Effector memory CD8-positive, alpha-beta T cell (primary cell): ENCODE measurements around the gene USP28.
A peak's percentile ranks its signal among the peaks of the same experiment; 100 is the strongest.

Experiments
- ATAC-seq: fragments of 150-1000 bp; cut with Tn5 transposase; replicated peaks from 2 replicates; pipeline ENCODE4 v1.10.0; 2021; ENCODE audit warnings: mild to moderate bottlenecking, moderate library complexity
- DNase-seq, 3 experiments: peaks; one replicate each; pipeline ENCODE4 v3.0.0; 2021
- H3K27ac Mint-ChIP-seq, 2 donors: one replicate each; pipeline ENCODE4 v1.8.0; 2022; ENCODE audit warnings: mild to moderate bottlenecking in 2 of 2, mixed read lengths in 2 of 2, moderate library complexity in 2 of 2
- H3K27me3 Mint-ChIP-seq, 2 donors: one replicate each; pipeline ENCODE4 v1.8.0; 2022; ENCODE audit warnings: mixed read lengths in 2 of 2
- H3K36me3 Mint-ChIP-seq: one replicate; pipeline ENCODE4 v1.8.0; 2022; ENCODE audit warnings: mild to moderate bottlenecking, moderate library complexity, mixed read lengths; ENCODE audit not compliant: insufficient read depth
- H3K4me1 Mint-ChIP-seq, 2 donors: one replicate each; pipeline ENCODE4 v1.8.0; 2022; ENCODE audit warnings: low read depth in 2 of 2, mixed read lengths in 2 of 2
- H3K4me3 Mint-ChIP-seq, 2 donors: one replicate each; pipeline ENCODE4 v1.8.0; 2022; ENCODE audit warnings: mild to moderate bottlenecking in 2 of 2, mixed read lengths in 2 of 2, moderate library complexity in 2 of 2
- H3K9me3 Mint-ChIP-seq, 2 donors: one replicate each; pipeline ENCODE4 v1.8.0; 2022; ENCODE audit warnings: mixed read lengths in 2 of 2

Gene USP28

DNA sequence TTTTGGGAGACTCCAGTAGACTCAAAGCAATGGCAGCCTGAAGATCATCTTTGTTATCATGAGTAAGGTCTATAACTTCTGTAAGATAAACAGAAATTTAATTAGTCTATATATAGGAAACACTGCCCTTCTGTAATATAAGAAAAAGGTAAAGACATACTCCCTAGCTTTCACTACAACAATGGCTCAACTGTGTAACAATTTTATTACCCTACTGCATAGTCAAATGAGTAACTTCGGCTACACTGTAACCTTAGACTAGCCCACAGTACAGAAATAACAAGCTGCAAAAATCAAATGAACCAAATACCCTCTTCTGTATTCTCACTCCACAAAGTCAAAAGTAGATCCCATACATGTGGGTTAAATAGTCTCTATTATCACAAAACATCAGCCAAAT, 33.7 kb downstream of the USP28 start:
- peak overlapping the region; percentile 11 to 67 for H3K4me3 Mint-ChIP-seq
- peaks cover 5 to 27% of the 10 kb centered on the region in 2 donors for H3K4me1 Mint-ChIP-seq
- H3K36me3 Mint-ChIP-seq, result peaks cover 34% of the 10 kb centered on the region
- H3K27ac Mint-ChIP-seq, result peak overlapping the region; percentile 70 to 87
- no peaks in the 10 kb centered on the region for H3K9me3 Mint-ChIP-seq
- ATAC-seq (no peak), DNase-seq (no peak)
- H3K27me3 Mint-ChIP-seq, result no peaks in the 10 kb centered on the region

DNA sequence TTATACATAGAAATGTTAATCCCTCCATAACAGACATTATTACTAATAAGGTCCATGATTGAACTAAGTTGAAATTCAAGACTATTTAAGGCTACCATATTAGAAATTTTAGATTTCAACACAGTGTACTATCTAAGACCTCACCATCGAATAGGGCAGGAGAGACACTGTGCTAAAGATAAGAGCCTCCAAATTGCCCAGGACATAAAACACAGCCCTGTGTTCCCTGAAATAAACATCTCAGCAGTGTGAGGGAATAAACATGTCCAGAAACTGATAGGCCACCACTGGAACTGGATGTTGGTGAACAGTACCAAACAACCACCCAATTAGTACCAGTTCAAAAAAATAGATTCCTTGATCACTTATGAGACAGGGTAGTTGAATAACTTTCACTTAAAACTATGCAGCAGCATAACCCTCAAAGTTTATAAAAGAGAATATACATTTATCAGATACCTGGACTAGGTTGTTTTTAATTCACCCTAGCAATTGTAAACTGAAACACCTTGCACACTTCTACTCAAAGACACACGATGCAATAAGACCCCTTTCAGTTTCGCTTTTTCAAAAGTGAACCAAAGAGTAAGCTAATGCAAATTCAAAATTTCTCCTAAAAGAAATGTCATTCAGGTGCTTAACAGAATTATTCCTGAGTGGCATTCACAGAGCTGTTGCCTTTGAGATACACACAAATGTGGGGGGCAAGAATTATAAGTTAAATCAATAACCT, 34.3 kb downstream of the USP28 start:
- Mint-ChIP-seq H3K4me1 (peaks cover 4 to 24% of the 10 kb centered on the region in 2 donors), H3K36me3 (peaks cover 31% of the 10 kb centered on the region), H3K9me3 (no peaks in the 10 kb centered on the region), H3K27ac (peak overlapping the region; percentile 70 to 87), H3K4me3 (peak overlapping the region; percentile 11 to 67), H3K27me3 (no peaks in the 10 kb centered on the region)
- DNase-seq (no peak), ATAC-seq (peak; percentile 49)

DNA sequence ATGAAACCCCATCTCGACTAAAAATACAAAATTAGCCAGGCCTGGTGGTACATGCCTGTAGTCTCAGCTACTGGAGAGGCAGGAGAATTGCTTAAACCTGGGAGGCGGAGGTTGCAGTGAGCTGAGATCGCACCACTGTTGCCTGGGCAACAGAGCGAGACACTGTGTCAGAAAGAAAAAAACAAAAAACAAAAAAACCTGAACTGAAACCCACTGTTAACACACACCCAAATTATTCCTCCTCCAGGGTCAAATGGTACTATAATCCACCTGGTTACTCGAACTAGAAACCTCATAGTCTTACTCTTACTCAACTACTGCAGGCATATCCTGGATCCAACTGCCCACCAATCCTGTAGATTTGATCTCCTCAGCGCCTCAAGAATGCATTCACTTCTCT, 35.5 kb downstream of the USP28 start:
- peaks cover 6 to 20% of the 10 kb centered on the region in 2 donors for H3K4me1 Mint-ChIP-seq
- no peaks in the 10 kb centered on the region for H3K27me3 Mint-ChIP-seq
- H3K9me3 Mint-ChIP-seq, result no peaks in the 10 kb centered on the region
- no peak for DNase-seq
- H3K27ac Mint-ChIP-seq, result no peak overlapping the region
- H3K4me3 Mint-ChIP-seq, result no peak overlapping the region
- ATAC-seq, result peak; percentile 39
- peaks cover 37% of the 10 kb centered on the region for H3K36me3 Mint-ChIP-seq

DNA sequence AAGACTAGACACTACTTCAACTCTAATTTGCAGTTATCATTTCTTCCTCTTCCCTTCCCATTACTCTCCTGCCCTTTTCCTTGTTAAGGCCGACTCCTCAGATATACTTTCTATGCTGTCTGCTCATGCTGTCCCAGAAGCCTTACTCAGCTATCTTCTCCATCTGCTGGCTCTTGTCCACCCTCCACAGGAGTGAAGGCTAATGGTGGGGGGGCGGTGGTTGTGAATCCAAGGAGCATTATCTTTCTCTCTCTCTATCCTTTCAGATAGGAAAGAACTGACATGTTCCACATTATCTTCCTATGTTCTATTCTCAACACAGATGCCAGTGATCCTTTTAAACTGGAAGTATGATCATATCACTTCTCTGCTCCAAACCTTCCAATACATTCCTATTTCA, 37.4 kb downstream of the USP28 start:
- no peak for ATAC-seq

DNA sequence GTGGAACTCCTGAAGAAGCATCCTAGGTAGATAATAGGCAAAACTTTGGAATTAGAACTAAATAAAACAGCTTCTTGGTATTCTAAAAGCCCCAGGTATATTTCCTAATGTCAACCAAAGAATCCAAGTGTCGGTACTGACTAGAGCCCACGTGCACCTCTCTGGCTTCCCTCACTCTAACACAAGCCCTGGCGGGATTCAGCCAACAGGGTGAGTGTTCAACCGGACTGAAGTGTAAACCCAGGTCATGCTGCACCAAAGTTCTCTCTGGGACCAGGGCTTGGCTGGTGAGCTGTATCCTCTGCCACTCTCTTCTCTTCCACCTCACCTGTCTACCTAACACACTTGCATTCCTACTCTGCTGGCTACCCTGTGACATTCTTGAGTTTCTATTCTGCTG, 40.1 kb downstream of the USP28 start:
- H3K4me1 Mint-ChIP-seq, result peaks cover 5 to 13% of the 10 kb centered on the region in 2 donors
- no peaks in the 10 kb centered on the region for H3K9me3 Mint-ChIP-seq
- no peak overlapping the region for H3K27ac Mint-ChIP-seq
- H3K4me3 Mint-ChIP-seq, result no peak overlapping the region
- ATAC-seq (no peak), DNase-seq (no peak)
- no peaks in the 10 kb centered on the region for H3K27me3 Mint-ChIP-seq
- H3K36me3 Mint-ChIP-seq, result peaks cover 36% of the 10 kb centered on the region

More for the DNA sequence above, 37.4 kb downstream of the USP28 start:
- no peak for DNase-seq
- H3K4me3 Mint-ChIP-seq, result no peak overlapping the region
- peaks cover 6 to 16% of the 10 kb centered on the region in 2 donors for H3K4me1 Mint-ChIP-seq
- peaks cover 28% of the 10 kb centered on the region for H3K36me3 Mint-ChIP-seq
- H3K9me3 Mint-ChIP-seq, result no peaks in the 10 kb centered on the region
- no peak overlapping the region for H3K27ac Mint-ChIP-seq
- H3K27me3 Mint-ChIP-seq, result no peaks in the 10 kb centered on the region

DNA sequence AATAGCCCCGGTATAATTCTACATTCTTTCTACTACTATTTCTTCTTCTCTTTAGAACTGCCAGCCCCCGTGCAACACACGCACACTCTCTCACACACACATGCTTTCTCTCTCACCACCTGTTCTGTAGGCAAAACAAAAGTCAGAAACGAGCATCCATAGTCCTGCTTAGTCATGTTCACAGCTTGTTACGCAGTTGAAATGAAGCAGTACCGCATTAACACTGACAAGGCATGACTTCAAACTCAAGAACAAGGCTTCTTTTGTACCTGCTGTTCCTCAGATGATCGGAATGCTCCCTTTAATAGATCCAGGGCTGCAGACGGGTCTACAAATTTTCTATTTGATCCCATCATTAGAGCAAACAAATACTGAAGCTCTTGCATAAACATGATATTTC, 42.2 kb downstream of the USP28 start:
- no peak for DNase-seq
- H3K27me3 Mint-ChIP-seq, result no peaks in the 10 kb centered on the region
- H3K4me1 Mint-ChIP-seq, result peaks cover 5 to 9% of the 10 kb centered on the region in 2 donors
- peaks cover 36% of the 10 kb centered on the region for H3K36me3 Mint-ChIP-seq
- H3K27ac Mint-ChIP-seq, result peak overlapping the region in 1 of 2 donors; percentile 41
- H3K9me3 Mint-ChIP-seq, result no peaks in the 10 kb centered on the region
- H3K4me3 Mint-ChIP-seq, result no peak overlapping the region
- no peak for ATAC-seq

DNA sequence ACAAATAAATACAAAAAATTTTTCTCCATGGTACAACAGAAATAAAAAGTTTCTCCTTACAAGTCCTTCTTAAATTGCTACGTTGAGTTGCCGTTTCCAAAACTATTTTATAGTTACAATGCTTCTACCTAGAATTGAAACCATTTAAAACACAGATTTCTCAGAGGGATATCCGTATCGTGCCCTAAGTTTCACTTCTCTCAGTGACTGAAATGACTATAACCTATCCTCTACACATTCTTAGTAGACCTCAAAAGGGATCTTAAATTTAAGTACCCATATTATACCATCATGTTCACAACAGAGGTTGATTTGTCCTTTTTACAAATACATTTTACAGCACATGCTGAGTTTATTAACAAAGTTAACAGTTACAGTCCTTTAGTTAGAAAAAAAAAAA, 44.1 kb downstream of the USP28 start:
- ATAC-seq (no peak), DNase-seq (no peak)
- H3K36me3 Mint-ChIP-seq, result peaks cover 52% of the 10 kb centered on the region
- H3K4me1 Mint-ChIP-seq, result peaks cover 5 to 9% of the 10 kb centered on the region in 2 donors
- peak overlapping the region; percentile 20 to 77 for H3K27ac Mint-ChIP-seq
- no peaks in the 10 kb centered on the region for H3K9me3 Mint-ChIP-seq
- no peak overlapping the region for H3K4me3 Mint-ChIP-seq
- no peaks in the 10 kb centered on the region for H3K27me3 Mint-ChIP-seq

DNA sequence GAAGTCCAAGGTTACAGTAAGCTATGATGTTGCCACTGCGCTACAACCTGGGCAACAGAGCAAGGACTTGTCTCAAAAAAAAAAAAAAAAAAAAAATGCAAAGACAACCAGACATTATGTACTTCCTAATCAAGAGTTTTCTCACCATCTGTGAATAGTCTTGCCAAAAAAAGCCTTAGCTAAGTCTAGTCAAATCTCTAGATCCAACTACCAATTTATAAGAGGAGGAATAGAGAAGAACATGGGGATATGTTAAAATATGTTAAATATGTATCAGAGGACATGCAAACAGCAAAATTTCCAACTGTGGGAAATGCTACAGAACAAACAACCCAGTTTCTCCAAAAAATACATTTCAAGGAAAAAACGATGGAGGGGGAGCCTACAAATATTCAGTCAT, 45.6 kb downstream of the USP28 start:
- peaks cover 60% of the 10 kb centered on the region for H3K36me3 Mint-ChIP-seq
- ATAC-seq, result no peak

DNA sequence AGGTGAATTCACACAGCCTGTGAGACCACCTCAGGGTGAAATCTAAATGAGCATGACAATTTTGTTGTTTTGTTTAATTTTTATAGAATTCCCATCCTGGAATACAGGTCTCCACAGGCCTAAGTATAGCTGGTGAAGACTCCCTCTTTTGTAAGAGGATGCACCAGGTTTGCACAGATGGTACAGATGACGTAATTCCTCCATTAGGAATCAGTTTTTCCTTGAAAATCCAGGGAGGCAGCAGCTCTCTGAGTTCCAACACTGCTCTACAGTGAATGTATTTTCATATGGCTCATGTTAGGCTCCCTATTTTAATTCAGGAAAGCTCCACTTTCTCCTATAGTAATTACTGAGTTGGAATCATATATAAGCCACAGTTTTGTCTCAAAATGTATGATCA, 47.2 kb downstream of the USP28 start:
- no peaks in the 10 kb centered on the region for H3K9me3 Mint-ChIP-seq
- peaks cover 69% of the 10 kb centered on the region for H3K36me3 Mint-ChIP-seq
- H3K4me3 Mint-ChIP-seq, result no peak overlapping the region
- no peak overlapping the region for H3K27ac Mint-ChIP-seq
- no peaks in the 10 kb centered on the region for H3K27me3 Mint-ChIP-seq
- H3K4me1 Mint-ChIP-seq, result peaks cover 3 to 12% of the 10 kb centered on the region in 2 donors
- DNase-seq (no peak), ATAC-seq (no peak)

More for the DNA sequence above, 45.6 kb downstream of the USP28 start:
- Mint-ChIP-seq H3K27me3 (no peaks in the 10 kb centered on the region), H3K4me3 (no peak overlapping the region), H3K9me3 (no peaks in the 10 kb centered on the region), H3K27ac (peak overlapping the region in 1 of 2 donors; percentile 77), H3K4me1 (peaks cover 3 to 12% of the 10 kb centered on the region in 2 donors)
- DNase-seq, result no peak

DNA sequence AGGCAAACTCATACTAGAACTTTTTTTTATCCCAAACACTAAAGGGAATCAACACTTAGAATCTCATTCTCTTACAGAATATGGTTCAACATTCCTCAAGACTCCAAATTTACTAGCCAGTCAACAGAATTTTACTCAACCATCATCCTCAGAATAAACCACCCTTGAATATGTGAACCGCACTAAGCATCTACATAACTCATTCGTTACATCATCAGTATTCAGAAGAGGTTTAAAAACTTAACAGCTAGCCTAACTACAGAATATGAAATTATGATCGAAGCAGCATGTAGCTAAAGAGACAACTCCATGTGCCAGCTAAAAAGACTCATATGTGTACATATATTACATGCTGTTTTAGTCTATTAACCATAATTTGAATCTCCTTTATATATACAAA, 47.9 kb downstream of the USP28 start:
- ATAC-seq (no peak), DNase-seq (no peak)
- peaks cover 5 to 12% of the 10 kb centered on the region in 2 donors for H3K4me1 Mint-ChIP-seq
- H3K4me3 Mint-ChIP-seq, result no peak overlapping the region
- H3K27me3 Mint-ChIP-seq, result no peaks in the 10 kb centered on the region
- H3K27ac Mint-ChIP-seq, result no peak overlapping the region
- no peaks in the 10 kb centered on the region for H3K9me3 Mint-ChIP-seq
- H3K36me3 Mint-ChIP-seq, result peaks cover 71% of the 10 kb centered on the region

DNA sequence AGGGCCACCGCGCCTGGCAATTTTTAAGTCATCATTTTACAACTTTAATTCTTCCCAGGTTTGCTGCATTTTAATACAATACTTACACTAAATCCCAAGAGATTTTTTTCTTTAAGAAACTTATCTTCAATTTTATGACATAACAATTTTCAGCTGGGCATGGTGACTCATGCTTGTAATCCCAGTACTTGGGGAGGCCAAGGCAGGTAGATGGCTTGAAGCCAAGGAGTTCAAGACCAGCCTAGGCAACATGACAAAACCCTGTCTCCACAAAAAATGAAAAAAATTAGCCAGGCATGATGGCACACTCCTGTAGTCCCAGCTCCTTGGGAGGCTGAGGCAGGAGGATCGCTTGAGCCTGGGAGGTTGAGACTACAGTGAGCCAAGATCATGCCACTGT, 56.9 kb downstream of the USP28 start:
- H3K4me1 Mint-ChIP-seq, result peaks cover 0 to 2% of the 10 kb centered on the region in 2 donors
- DNase-seq, result no peak

DNA sequence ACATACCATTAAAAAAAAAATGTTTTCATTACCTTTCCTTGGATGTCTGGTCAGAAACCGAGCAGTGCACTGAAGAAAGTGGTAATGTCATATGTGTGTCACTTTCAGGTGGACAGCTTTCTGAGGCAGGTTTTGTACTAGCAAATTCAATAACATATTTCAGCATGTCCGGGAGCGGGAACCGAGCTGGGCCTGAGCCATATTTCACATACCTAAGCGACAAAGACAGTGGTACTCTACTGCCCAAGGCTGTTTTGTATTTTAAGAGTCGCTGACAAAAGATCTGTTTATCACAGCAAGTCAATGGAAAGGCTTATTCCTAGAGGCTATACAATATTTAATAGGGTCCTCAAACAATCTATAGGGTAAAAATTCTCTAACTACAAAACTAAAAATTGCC, 57.7 kb downstream of the USP28 start:
- Mint-ChIP-seq H3K27me3 (no peaks in the 10 kb centered on the region), H3K4me3 (no peak overlapping the region), H3K36me3 (peaks cover 47% of the 10 kb centered on the region), H3K27ac (no peak overlapping the region), H3K4me1 (peaks cover 0 to under 1% of the 10 kb centered on the region in 2 donors), H3K9me3 (no peaks in the 10 kb centered on the region)
- DNase-seq (no peak), ATAC-seq (no peak)

More for the DNA sequence above, 56.9 kb downstream of the USP28 start:
- no peak for ATAC-seq
- Mint-ChIP-seq H3K36me3 (peaks cover 45% of the 10 kb centered on the region), H3K4me3 (no peak overlapping the region), H3K27me3 (no peaks in the 10 kb centered on the region), H3K9me3 (no peaks in the 10 kb centered on the region), H3K27ac (no peak overlapping the region)

DNA sequence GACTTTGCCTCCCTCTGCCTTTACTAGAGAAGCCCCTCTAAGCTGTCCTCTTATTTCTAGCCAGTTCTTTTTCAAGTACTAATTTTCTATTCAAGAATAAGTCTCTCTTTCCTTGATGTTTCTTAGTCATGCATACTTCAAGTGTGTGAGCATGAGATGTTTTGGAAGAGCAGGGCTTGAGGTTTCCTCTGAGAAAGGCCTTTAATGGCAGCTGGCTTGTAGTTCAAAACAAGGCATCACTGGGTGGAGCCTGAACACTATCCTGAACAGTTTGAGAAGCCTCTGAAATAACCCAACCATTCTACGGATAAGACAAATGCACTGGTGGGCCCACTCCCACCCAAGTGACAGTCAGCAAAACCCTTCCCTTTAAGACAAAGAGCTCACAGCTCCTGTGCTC, 58.2 kb downstream of the USP28 start:
- H3K36me3 Mint-ChIP-seq, result peaks cover 44% of the 10 kb centered on the region
- no peaks in the 10 kb centered on the region for H3K4me1 Mint-ChIP-seq
- no peak for ATAC-seq
- H3K27me3 Mint-ChIP-seq, result no peaks in the 10 kb centered on the region
- H3K4me3 Mint-ChIP-seq, result no peak overlapping the region
- H3K9me3 Mint-ChIP-seq, result no peaks in the 10 kb centered on the region
- H3K27ac Mint-ChIP-seq, result no peak overlapping the region
- no peak for DNase-seq

DNA sequence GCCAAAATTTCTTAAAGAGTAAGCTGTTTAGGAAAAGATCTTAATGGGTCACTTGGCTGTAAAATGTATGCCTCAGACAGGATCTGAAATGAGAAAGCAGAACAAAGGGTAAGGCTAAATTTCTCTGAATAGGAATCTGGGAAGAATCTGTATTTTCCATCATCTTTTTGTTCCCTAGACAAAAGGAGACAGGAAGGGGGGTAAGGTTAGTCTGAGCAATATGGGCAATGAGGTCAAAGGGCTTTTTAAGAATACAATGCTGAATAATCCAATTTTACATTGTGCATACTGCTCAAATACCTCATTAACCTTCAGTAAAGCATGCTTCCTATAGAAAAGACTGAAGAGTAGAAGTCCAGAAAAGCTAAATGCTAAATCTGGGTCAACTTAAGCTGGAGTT, 61.2 kb downstream of the USP28 start:
- peaks cover 65% of the 10 kb centered on the region for H3K36me3 Mint-ChIP-seq
- H3K27me3 Mint-ChIP-seq, result no peaks in the 10 kb centered on the region
- no peaks in the 10 kb centered on the region for H3K4me1 Mint-ChIP-seq
- DNase-seq, result no peak
- ATAC-seq, result no peak
- H3K9me3 Mint-ChIP-seq, result no peaks in the 10 kb centered on the region
- H3K27ac Mint-ChIP-seq, result peak overlapping the region in 1 of 2 donors; percentile 81
- no peak overlapping the region for H3K4me3 Mint-ChIP-seq
